ENCODE data around the gene TMEM167A. TPM values are rescaled to one million over a fixed set of nuclear protein-coding genes. Genes with fewer than 3 reads are reported as not detected.

The TMEM167A gene
- total and polyA plus RNA-seq, 2 of the 4 experiments (the other 2 are of a cell fraction): 34.6 to 45.1 TPM

DNA sequence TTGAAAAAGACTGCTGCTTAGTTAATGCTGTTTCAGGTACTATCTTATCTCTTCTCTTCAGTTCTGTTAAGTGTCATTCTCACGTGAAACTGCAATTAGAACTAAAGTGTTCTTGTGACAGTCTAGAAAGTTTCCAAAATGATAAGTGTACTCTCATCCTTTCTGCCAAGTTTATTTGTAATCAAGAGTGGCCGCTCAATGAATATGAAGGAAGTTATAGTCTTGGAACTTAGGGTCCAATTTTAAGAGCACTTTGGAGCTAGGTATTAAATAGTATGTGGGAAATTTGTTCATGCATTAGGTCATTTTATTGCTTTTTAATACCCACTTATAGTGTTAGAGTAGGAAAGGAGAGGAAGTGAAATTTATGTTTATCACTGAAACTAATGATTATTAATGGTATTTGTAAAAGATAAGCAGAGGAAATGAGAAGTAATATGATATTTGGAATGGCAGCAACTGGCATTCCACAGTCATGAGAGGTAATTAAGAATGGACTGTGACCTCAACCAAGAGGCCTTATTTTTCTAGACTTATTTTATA lies 20.6 kb upstream of the TMEM167A start:
- dilution Hi-C loops (cut with HindIII; ENCODE audit: low sequenced_read_pairs, unreplicated experiment): no loop called here
- H3K56ac ChIP-seq (ENCODE audit: extremely low read depth, insufficient read depth, low read length): no peak overlapping the region
- no peak for TF ChIP-seq SMC3 (IDR thresholded peaks at IDR 0.05; ENCODE audit: low read depth, low read length)
- TF ChIP-seq CEBPB (IDR thresholded peaks at IDR 0.05; ENCODE audit: low read depth, low read length): no peak
- TF ChIP-seq NFE2L2 (IDR thresholded peaks at IDR 0.05; ENCODE audit: low read depth, low read length): no peak
- TF ChIP-seq BHLHE40 (IDR thresholded peaks at IDR 0.05; ENCODE audit: low read depth, low read length): no peak
- TF ChIP-seq RFX5 (IDR thresholded peaks at IDR 0.05; ENCODE audit: low read depth, low read length): no peak
- TF ChIP-seq, protein P1, sequence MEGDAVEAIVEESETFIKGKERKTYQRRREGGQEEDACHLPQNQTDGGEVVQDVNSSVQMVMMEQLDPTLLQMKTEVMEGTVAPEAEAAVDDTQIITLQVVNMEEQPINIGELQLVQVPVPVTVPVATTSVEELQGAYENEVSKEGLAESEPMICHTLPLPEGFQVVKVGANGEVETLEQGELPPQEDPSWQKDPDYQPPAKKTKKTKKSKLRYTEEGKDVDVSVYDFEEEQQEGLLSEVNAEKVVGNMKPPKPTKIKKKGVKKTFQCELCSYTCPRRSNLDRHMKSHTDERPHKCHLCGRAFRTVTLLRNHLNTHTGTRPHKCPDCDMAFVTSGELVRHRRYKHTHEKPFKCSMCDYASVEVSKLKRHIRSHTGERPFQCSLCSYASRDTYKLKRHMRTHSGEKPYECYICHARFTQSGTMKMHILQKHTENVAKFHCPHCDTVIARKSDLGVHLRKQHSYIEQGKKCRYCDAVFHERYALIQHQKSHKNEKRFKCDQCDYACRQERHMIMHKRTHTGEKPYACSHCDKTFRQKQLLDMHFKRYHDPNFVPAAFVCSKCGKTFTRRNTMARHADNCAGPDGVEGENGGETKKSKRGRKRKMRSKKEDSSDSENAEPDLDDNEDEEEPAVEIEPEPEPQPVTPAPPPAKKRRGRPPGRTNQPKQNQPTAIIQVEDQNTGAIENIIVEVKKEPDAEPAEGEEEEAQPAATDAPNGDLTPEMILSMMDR (conservative IDR thresholded peaks at IDR 0.05; ENCODE audit: low read depth, low read length): no peak
- TF ChIP-seq MAFK (IDR thresholded peaks at IDR 0.05; ENCODE audit: low read depth, low read length): no peak
- TF ChIP-seq RAD21 (IDR thresholded peaks at IDR 0.05; ENCODE audit: low read length): no peak
- no peak for TF ChIP-seq CHD1 (IDR thresholded peaks at IDR 0.05; ENCODE audit: low read depth, low read length)
- TF ChIP-seq MXI1 (IDR thresholded peaks at IDR 0.05; ENCODE audit: borderline replicate concordance, low read depth, low read length): no peak
- no peak for TF ChIP-seq POLR2A (IDR thresholded peaks at IDR 0.05; ENCODE audit: low read depth, low read length)
- no peak for TF ChIP-seq ELK1 (IDR thresholded peaks at IDR 0.05; ENCODE audit: borderline replicate concordance, low read depth, low read length)
- no peak for TF ChIP-seq FOS (IDR thresholded peaks at IDR 0.05; ENCODE audit: low read depth, low read length)
- no peak for TF ChIP-seq USF2 (IDR thresholded peaks at IDR 0.05; ENCODE audit: low read depth, low read length)
- peak overlapping the region; percentile 56 for H2BK5ac ChIP-seq (ENCODE audit: low read depth, low read length, poor library complexity, severe bottlenecking)
- no peak overlapping the region for H3K9ac ChIP-seq (ENCODE audit: low read depth, low read length)
- no peaks in the 10 kb centered on the region for H3K9me3 ChIP-seq (ENCODE audit: control insufficient read depth, insufficient read depth, low read length)
- H3K36me3 ChIP-seq (ENCODE audit: control insufficient read depth, insufficient read depth, low read length): no peaks in the 10 kb centered on the region
- H3K4me1 ChIP-seq (ENCODE audit: control insufficient read depth, insufficient read depth, low read length): peaks cover 9% of the 10 kb centered on the region
- H4K20me1 ChIP-seq (ENCODE audit: insufficient read depth, low read length): no peaks in the 10 kb centered on the region
- H2BK15ac ChIP-seq (ENCODE audit: low read depth, low read length): no peak overlapping the region
- peaks cover 4 to 23% of the 10 kb centered on the region in 2 experiments; a peak in 2 of 4 replicates for H3K79me1 ChIP-seq (ENCODE audit: low read depth in 1 of 2, low read length in 2 of 2)
- H3K4me2 ChIP-seq (ENCODE audit: low read depth, low read length): peak overlapping the region; percentile 31; the same call in 1 of the 2 replicates
- no peak overlapping the region for H2AK5ac ChIP-seq (ENCODE audit: low read depth, low read length)
- no CpG with 5 or more reads among the region's 2 CpGs for WGBS, 2 experiments (ENCODE audit: extremely low coverage in 2 of 2, insufficient read length in 1 of 2)
- no peak overlapping the region for H3K27ac ChIP-seq (ENCODE audit: insufficient read depth, low read length)
- H3K4me3 ChIP-seq (ENCODE audit: insufficient read depth, low read depth, low read length): no peak overlapping the region
- no peak overlapping the region for H3K18ac ChIP-seq (ENCODE audit: low read depth, low read length)
- DNase-seq (peak; percentile 71), ATAC-seq (ENCODE audit: low read depth) (peak; percentile 24; the same call in 1 of the 2 replicates)
- no peaks in the 10 kb centered on the region for H3K27me3 ChIP-seq (ENCODE audit: control insufficient read depth, insufficient read depth, low read length)
- no TSS peak for BruUV-seq (replicated peaks)
- H4K91ac ChIP-seq (ENCODE audit: insufficient read depth, low read depth, low read length): no peak overlapping the region
- H2BK120ac ChIP-seq (ENCODE audit: low read depth, low read length): peak overlapping the region; percentile 44; the same call in 1 of the 2 replicates
- H4K5ac ChIP-seq (ENCODE audit: low read depth, low read length): no peak overlapping the region
- no peak overlapping the region for H2AFZ ChIP-seq (replicated peaks; ENCODE audit: low read length, poor library complexity)
- H3K4ac ChIP-seq (ENCODE audit: low read depth, low read length): no peak overlapping the region
- ChIA-PET POLR2A (ENCODE audit: unreplicated experiment) (no interaction called here), CTCF (interaction anchor here (0.7 kb wide), 1 partner anchor 12 kb away, joined by 3 read pairs; no protein-coding TSS in a partner anchor)
- H3K9me1 ChIP-seq (ENCODE audit: insufficient read depth, low read length): no peaks in the 10 kb centered on the region
- intact Hi-C loops (cut with micrococcal nuclease): no loop called here
- no peak overlapping the region for H2AK9ac ChIP-seq (replicated peaks; ENCODE audit: low read depth, low read length, poor library complexity)
- H2BK20ac ChIP-seq (ENCODE audit: low read depth, low read length): peak overlapping the region; percentile 41; the same call in 1 of the 2 replicates
- H3K23ac ChIP-seq (ENCODE audit: low read depth, low read length): no peak overlapping the region; the same call in 1 of the 2 replicates
- in situ Hi-C loops (cut with MboI; ENCODE audit: low sequenced_read_pairs): loop anchor here (25.0 kb wide), 1 partner anchor 465 kb away; no protein-coding TSS in a partner anchor
- no peak overlapping the region for H3K14ac ChIP-seq (replicated peaks; ENCODE audit: low read depth, low read length)
- H4K8ac ChIP-seq (ENCODE audit: low read depth in 2 of 2, low read length in 2 of 2): 0 out of 4 replicates have a peak overlapping the region, but pooled peaks of 1 of the 2 experiments have one; percentile 17

All from IMR-90 (cell line).